ENCODE measurements around the gene TGFB2.

Gene TGFB2

DNA sequence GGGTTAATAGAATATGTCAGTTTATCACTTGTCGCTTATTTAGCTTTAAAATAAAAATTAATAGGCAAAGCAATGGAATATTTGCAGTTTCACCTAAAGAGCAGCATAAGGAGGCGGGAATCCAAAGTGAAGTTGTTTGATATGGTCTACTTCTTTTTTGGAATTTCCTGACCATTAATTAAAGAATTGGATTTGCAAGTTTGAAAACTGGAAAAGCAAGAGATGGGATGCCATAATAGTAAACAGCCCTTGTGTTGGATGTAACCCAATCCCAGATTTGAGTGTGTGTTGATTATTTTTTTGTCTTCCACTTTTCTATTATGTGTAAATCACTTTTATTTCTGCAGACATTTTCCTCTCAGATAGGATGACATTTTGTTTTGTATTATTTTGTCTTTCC lies 98.1 kb downstream of the TGFB2 start:
- Histone ChIP-seq H3K4me1 (ENCODE audit: control insufficient read depth, insufficient read depth, low read length) (no peaks in the 10 kb centered on the region), H3K4me3 (ENCODE audit: low read length in 2 of 2) (no peak overlapping the region), H3K27ac (ENCODE audit: low read length) (no peak overlapping the region), H3K9ac (ENCODE audit: low read length in 2 of 2) (no peak overlapping the region), H3K9me3 (ENCODE audit: control insufficient read depth in 2 of 2, low read length in 2 of 2) (no peaks in the 10 kb centered on the region), H3K36me3 (ENCODE audit: control insufficient read depth in 2 of 2, insufficient read depth in 2 of 2, low read length in 2 of 2) (peaks cover 0 to 3% of the 10 kb centered on the region in 2 donors), H3K27me3 (ENCODE audit: control insufficient read depth in 1 of 2, insufficient read depth in 2 of 2, low read length in 2 of 2) (no peaks in the 10 kb centered on the region)

DNA sequence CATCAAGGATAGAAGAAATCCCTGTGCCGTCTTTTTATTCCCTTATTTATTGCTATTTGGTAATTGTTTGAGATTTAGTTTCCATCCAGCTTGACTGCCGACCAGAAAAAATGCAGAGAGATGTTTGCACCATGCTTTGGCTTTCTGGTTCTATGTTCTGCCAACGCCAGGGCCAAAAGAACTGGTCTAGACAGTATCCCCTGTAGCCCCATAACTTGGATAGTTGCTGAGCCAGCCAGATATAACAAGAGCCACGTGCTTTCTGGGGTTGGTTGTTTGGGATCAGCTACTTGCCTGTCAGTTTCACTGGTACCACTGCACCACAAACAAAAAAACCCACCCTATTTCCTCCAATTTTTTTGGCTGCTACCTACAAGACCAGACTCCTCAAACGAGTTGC lies 99.0 kb downstream of the TGFB2 start:
- H3K27me3 ChIP-seq (ENCODE audit: control insufficient read depth in 1 of 2, insufficient read depth in 2 of 2, low read length in 2 of 2), result no peaks in the 10 kb centered on the region
- no peak overlapping the region for H3K27ac ChIP-seq (ENCODE audit: low read length)
- no peak overlapping the region for H3K4me3 ChIP-seq (ENCODE audit: low read length in 2 of 2)
- H3K9ac ChIP-seq (ENCODE audit: low read length in 2 of 2), result no peak overlapping the region
- peaks cover 0 to 3% of the 10 kb centered on the region in 2 donors for H3K36me3 ChIP-seq (ENCODE audit: control insufficient read depth in 2 of 2, insufficient read depth in 2 of 2, low read length in 2 of 2)
- no peaks in the 10 kb centered on the region for H3K9me3 ChIP-seq (ENCODE audit: control insufficient read depth in 2 of 2, low read length in 2 of 2)
- H3K4me1 ChIP-seq (ENCODE audit: control insufficient read depth, insufficient read depth, low read length), result no peaks in the 10 kb centered on the region

DNA sequence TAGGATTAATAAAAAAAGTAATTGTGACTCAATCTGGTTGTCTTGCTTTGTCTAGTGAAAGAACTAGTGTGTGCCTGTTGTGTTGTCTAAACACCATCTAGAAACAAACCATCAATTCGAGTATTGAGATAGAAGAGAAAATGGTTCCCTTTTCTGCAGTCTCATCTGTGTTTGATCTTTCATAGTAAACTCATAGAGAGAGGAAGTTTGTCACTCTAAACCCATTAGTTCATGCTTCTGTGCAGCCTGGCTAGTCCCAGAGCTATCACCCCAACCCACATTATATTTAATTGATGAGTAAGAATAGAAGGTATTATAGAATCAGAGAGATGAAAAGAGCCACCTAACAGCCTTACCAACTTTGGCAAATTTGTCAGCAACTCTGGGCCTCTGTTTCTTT lies 99.5 kb downstream of the TGFB2 start:
- Histone ChIP-seq H3K36me3 (ENCODE audit: control insufficient read depth in 2 of 2, insufficient read depth in 2 of 2, low read length in 2 of 2) (peaks cover 0 to 3% of the 10 kb centered on the region in 2 donors), H3K4me3 (ENCODE audit: low read length in 2 of 2) (no peak overlapping the region), H3K9me3 (ENCODE audit: control insufficient read depth in 2 of 2, low read length in 2 of 2) (no peaks in the 10 kb centered on the region)

DNA sequence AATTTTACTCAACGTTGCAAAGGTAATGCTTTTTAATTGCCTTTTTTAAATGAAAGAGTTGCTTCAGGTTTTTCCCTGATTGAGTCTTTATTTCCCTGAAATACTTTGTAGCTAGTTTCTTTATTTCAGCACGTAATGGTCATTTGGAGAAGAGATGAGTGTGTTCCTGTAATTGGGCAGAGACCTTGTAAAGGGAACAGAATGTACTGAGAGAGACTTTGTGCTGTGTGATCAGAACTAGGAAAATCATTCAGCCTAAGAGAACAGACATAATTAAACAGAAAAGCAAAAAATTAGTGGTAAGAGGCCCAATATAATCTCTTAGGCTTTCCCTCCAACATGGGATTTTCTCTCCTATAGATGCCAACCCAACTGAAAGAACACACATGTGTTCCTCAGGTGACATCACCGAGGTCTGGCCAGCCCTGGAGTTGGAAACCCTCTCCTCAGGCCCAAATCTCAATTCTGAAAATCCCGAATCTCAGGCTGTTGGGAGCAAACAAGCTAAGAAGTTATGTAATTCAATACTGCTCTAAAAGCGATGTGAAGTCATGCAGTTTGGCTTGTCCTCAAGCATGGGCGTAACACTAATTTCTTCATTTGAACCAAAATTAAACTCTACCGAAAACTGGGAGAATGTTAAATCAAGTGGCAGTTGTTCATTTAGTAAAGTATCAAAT lies 102.0 kb downstream of the TGFB2 start:
- H3K9ac ChIP-seq (ENCODE audit: low read length in 2 of 2), result no peak overlapping the region
- H3K4me1 ChIP-seq (ENCODE audit: control insufficient read depth, insufficient read depth, low read length), result no peaks in the 10 kb centered on the region
- H3K27me3 ChIP-seq (ENCODE audit: control insufficient read depth in 1 of 2, insufficient read depth in 2 of 2, low read length in 2 of 2), result no peaks in the 10 kb centered on the region
- H3K4me3 ChIP-seq (ENCODE audit: low read length in 2 of 2), result no peak overlapping the region
- H3K9me3 ChIP-seq (ENCODE audit: control insufficient read depth in 2 of 2, low read length in 2 of 2), result no peaks in the 10 kb centered on the region
- peak overlapping the region; percentile 32 for H3K27ac ChIP-seq (ENCODE audit: low read length)
- H3K36me3 ChIP-seq (ENCODE audit: control insufficient read depth in 2 of 2, insufficient read depth in 2 of 2, low read length in 2 of 2), result no peaks in the 10 kb centered on the region

More for the DNA sequence above, 99.5 kb downstream of the TGFB2 start:
- Histone ChIP-seq H3K4me1 (ENCODE audit: control insufficient read depth, insufficient read depth, low read length) (no peaks in the 10 kb centered on the region), H3K27me3 (ENCODE audit: control insufficient read depth in 1 of 2, insufficient read depth in 2 of 2, low read length in 2 of 2) (no peaks in the 10 kb centered on the region), H3K9ac (ENCODE audit: low read length in 2 of 2) (no peak overlapping the region), H3K27ac (ENCODE audit: low read length) (no peak overlapping the region)

DNA sequence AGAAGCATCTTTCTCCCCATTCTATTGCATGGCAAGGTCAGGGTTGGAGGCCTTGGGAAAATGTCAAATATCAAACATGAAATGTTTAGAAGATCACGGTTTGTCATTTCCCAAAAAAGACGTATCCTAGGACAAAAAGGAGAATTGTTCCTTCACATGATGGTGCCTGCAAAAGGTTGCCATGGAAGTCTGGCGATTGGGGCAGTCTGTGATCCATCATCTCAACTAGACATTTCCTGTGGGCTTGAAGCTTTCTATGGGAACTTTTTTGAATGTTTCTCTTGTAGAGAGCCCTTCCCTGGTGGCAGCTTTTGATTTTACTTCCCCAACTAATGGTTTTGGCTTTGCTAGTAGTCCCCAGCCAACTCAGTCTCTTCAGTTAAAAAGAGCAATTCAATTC lies 106.3 kb downstream of the TGFB2 start:
- H3K4me3 ChIP-seq (ENCODE audit: low read length in 2 of 2), result no peak overlapping the region

DNA sequence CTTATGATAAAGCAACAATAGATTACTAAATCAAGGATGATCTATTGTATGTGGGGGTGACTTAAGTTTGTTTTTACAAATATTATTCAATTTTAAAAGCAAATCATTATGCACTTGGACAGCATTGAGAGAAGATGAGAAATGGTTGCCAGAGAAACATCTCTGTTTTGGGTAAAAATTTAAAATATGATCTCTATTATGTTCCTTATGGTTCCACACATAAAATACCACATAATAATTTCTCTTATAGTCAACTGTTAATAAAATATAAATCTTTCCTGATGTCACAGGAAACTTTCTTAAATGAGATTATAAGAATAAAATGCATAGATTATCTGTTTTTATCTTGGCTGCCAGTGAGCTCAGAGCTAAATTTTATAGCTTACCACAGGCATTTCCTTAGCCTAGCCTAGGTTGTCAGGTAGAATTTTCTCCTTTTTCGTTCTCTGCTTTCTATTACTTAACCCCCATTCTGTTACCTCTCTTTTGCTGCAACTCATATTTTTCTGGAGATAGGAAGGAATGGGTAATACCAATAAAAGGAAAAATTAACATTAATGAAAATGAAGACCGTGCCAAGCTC lies 109.7 kb downstream of the TGFB2 start:
- no peak overlapping the region for H3K27ac ChIP-seq (ENCODE audit: low read length)

More for the DNA sequence above, 106.3 kb downstream of the TGFB2 start:
- Histone ChIP-seq H3K36me3 (ENCODE audit: control insufficient read depth in 2 of 2, insufficient read depth in 2 of 2, low read length in 2 of 2) (no peaks in the 10 kb centered on the region), H3K27me3 (ENCODE audit: control insufficient read depth in 1 of 2, insufficient read depth in 2 of 2, low read length in 2 of 2) (no peaks in the 10 kb centered on the region), H3K9me3 (ENCODE audit: control insufficient read depth in 2 of 2, low read length in 2 of 2) (no peaks in the 10 kb centered on the region), H3K4me1 (ENCODE audit: control insufficient read depth, insufficient read depth, low read length) (no peaks in the 10 kb centered on the region), H3K9ac (ENCODE audit: low read length in 2 of 2) (no peak overlapping the region), H3K27ac (ENCODE audit: low read length) (no peak overlapping the region)

DNA sequence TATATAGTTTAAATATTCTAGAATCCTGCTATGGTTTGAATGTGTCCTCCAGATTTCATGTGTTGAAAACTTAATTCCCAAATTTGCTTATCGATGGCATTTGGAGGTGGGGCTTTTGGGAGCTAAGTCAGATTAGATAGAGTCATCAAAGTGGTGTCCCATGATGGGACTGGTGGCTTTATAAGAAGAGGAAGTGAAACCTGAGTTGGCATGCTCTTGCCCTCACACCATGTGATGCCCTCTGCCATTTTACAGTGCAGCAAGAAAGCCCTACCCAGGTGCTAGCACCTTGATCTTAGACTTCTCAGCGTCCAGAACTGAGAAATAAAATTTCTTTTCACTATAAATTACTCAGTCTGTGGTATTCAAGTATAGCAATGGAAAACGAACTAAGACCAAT lies 111.3 kb downstream of the TGFB2 start:
- no peak overlapping the region for H3K4me3 ChIP-seq (ENCODE audit: low read length in 2 of 2)
- H3K27ac ChIP-seq (ENCODE audit: low read length), result no peak overlapping the region
- no peaks in the 10 kb centered on the region for H3K27me3 ChIP-seq (ENCODE audit: control insufficient read depth in 1 of 2, insufficient read depth in 2 of 2, low read length in 2 of 2)
- H3K9ac ChIP-seq (ENCODE audit: low read length in 2 of 2), result no peak overlapping the region
- no peaks in the 10 kb centered on the region for H3K9me3 ChIP-seq (ENCODE audit: control insufficient read depth in 2 of 2, low read length in 2 of 2)
- H3K36me3 ChIP-seq (ENCODE audit: control insufficient read depth in 2 of 2, insufficient read depth in 2 of 2, low read length in 2 of 2), result no peaks in the 10 kb centered on the region
- H3K4me1 ChIP-seq (ENCODE audit: control insufficient read depth, insufficient read depth, low read length), result peaks cover 15% of the 10 kb centered on the region

More for the DNA sequence above, 109.7 kb downstream of the TGFB2 start:
- H3K9ac ChIP-seq (ENCODE audit: low read length in 2 of 2), result no peak overlapping the region
- H3K9me3 ChIP-seq (ENCODE audit: control insufficient read depth in 2 of 2, low read length in 2 of 2), result no peaks in the 10 kb centered on the region
- H3K4me3 ChIP-seq (ENCODE audit: low read length in 2 of 2), result no peak overlapping the region
- no peaks in the 10 kb centered on the region for H3K36me3 ChIP-seq (ENCODE audit: control insufficient read depth in 2 of 2, insufficient read depth in 2 of 2, low read length in 2 of 2)
- peaks cover 6% of the 10 kb centered on the region for H3K4me1 ChIP-seq (ENCODE audit: control insufficient read depth, insufficient read depth, low read length)
- H3K27me3 ChIP-seq (ENCODE audit: control insufficient read depth in 1 of 2, insufficient read depth in 2 of 2, low read length in 2 of 2), result no peaks in the 10 kb centered on the region

DNA sequence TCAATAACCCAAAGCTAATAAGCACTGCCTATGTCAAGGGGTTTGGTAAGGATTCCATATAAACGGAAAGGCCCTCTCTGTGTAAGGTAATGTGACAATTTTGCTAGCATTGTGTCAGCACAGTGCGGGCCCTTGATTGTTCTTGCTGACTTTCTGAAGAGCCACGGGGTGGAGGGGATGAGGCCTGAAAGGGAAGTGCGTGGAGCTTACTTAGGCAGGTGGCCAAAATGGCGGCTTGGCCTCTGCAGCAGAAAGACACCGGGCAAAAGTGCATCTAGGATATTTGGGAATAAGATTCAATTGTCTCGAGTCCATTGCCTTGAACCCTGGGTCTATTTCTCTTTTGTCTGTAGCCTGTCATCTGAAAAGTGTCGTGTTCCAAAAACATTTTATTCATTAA lies 114.3 kb downstream of the TGFB2 start:
- Histone ChIP-seq H3K9me3 (ENCODE audit: control insufficient read depth in 2 of 2, low read length in 2 of 2) (no peaks in the 10 kb centered on the region), H3K27ac (ENCODE audit: low read length) (peak overlapping the region; percentile 79), H3K4me1 (ENCODE audit: control insufficient read depth, insufficient read depth, low read length) (peaks cover 26% of the 10 kb centered on the region), H3K4me3 (ENCODE audit: low read length in 2 of 2) (peak overlapping the region; percentile 36 to 52), H3K27me3 (ENCODE audit: control insufficient read depth in 1 of 2, insufficient read depth in 2 of 2, low read length in 2 of 2) (no peaks in the 10 kb centered on the region), H3K9ac (ENCODE audit: low read length in 2 of 2) (peak overlapping the region; percentile 30 to 49), H3K36me3 (ENCODE audit: control insufficient read depth in 2 of 2, insufficient read depth in 2 of 2, low read length in 2 of 2) (no peaks in the 10 kb centered on the region)

DNA sequence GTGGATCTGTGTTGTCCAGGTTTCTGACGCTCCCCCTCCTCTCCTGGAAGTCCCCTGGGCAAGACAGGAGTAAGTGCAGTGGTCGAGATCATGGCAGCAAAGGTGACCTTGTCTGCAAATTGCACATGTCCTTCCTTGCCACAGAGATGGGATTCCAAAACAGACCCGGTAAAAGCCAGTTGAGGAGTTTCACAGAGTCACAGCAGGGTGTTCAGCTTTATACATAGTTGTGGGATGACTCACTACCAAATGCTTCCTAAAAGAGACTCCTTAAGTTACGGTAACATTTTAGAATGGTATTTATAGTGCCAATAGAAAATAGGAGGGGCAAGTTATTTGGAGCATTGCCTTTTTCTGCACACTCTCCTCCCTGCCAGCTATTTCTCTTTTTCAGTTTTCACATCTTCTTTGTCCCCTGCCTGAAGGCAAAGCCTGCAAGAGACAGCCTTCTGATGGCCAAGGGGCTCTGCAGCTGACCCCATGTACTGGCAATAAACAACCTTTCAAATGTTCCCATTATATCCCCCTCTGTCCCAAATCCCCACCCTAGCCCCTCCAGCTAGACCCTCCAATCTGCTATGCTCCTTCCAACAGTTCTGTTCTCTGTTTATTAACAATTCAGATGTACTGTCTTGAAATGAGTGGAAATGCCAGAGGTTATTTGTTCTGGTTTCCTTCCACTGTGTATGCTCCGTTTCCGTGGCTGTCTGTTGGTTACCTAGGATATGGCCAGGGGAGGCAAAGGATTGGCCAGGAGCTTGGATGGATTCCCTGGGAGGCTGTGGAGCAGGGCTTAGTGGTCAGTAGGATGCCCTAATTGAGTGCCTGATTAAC lies 115.0 kb downstream of the TGFB2 start:
- Histone ChIP-seq H3K27ac (ENCODE audit: low read length) (peak overlapping the region; percentile 79), H3K9me3 (ENCODE audit: control insufficient read depth in 2 of 2, low read length in 2 of 2) (no peaks in the 10 kb centered on the region), H3K9ac (ENCODE audit: low read length in 2 of 2) (peak overlapping the region; percentile 30 to 49), H3K4me3 (ENCODE audit: low read length in 2 of 2) (peak overlapping the region; percentile 36 to 52), H3K4me1 (ENCODE audit: control insufficient read depth, insufficient read depth, low read length) (peaks cover 26% of the 10 kb centered on the region), H3K36me3 (ENCODE audit: control insufficient read depth in 2 of 2, insufficient read depth in 2 of 2, low read length in 2 of 2) (no peaks in the 10 kb centered on the region), H3K27me3 (ENCODE audit: control insufficient read depth in 1 of 2, insufficient read depth in 2 of 2, low read length in 2 of 2) (no peaks in the 10 kb centered on the region)

DNA sequence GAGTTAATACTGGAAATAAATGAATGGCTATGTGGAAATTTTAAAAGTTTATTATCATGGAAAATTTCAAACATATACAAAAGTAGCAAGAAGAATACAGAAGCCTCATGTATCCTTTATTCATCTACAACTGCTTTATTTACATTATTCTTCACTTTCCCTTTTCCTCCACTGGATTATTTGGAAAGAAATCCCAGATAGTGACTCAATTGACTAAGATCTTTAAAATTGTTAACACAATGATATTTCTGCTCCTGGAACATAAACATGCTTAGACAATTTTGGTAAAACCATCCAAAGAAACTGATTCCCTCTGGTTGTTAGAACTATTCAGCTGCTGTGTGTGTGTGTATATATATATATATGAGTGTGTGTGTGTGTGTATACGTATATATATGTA lies 116.2 kb downstream of the TGFB2 start:
- Histone ChIP-seq H3K4me3 (ENCODE audit: low read length in 2 of 2) (no peak overlapping the region), H3K4me1 (ENCODE audit: control insufficient read depth, insufficient read depth, low read length) (peaks cover 26% of the 10 kb centered on the region), H3K27ac (ENCODE audit: low read length) (no peak overlapping the region), H3K36me3 (ENCODE audit: control insufficient read depth in 2 of 2, insufficient read depth in 2 of 2, low read length in 2 of 2) (no peaks in the 10 kb centered on the region), H3K27me3 (ENCODE audit: control insufficient read depth in 1 of 2, insufficient read depth in 2 of 2, low read length in 2 of 2) (no peaks in the 10 kb centered on the region), H3K9me3 (ENCODE audit: control insufficient read depth in 2 of 2, low read length in 2 of 2) (no peaks in the 10 kb centered on the region), H3K9ac (ENCODE audit: low read length in 2 of 2) (no peak overlapping the region)
